Ecto neural progenitor cell (in vitro differentiated cells): ENCODE data around the gene LCN15.
"Not testable (repeated sequence)": the region's sequence is repeated elsewhere in the genome, so short reads cannot be mapped to it uniquely, and the experiment has no call there.

ENCODE experiments used
- DNase-seq: peaks from one replicate; pipeline ENCODE4 v3.0.0-alpha.2; 2018; ENCODE audit warnings: low spot score

Gene LCN15

DNA sequence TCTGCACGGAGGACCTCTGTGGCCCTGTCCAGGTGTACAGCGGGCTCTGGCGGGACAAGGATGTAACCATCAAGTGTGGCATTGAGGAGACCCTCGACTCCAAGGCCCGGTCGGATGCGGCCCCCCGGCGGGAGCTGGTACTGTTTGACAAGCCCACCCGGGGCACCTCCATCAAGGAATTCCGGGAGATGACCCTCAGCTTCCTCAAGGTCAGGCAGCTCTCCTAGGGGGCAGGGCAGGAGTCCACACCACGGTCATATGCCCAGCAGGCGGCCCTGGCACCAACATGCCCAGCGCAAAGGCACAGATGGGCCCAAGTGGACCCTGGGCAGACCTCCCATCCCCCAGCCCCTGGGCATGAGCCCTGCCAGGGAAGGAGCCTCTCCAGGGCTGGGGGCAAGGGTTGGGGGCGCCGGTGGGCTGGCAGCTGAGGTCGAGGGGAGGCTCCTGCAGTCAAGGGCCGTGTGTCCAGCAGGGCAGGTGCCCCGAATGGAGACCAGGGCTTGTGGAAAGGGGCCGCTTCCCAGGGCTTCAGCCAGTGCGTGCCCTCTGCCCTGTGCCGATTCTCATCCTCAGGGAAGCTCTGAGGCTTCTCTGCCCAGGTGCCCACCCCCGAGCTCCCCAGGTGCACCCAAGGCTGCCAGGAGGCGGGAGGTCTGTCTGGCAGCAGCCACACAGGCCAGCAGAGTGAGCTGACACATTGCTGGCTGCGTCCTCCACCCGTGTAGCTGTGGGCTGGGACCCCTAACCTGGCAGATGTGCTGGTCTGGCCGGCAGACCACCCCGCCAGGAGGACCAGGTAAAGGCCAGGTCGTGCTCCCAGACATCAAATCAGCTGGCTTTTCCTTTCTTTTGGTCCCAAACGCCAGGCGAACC, 42.0 kb downstream of the LCN15 start:
- DNase-seq: no peak

DNA sequence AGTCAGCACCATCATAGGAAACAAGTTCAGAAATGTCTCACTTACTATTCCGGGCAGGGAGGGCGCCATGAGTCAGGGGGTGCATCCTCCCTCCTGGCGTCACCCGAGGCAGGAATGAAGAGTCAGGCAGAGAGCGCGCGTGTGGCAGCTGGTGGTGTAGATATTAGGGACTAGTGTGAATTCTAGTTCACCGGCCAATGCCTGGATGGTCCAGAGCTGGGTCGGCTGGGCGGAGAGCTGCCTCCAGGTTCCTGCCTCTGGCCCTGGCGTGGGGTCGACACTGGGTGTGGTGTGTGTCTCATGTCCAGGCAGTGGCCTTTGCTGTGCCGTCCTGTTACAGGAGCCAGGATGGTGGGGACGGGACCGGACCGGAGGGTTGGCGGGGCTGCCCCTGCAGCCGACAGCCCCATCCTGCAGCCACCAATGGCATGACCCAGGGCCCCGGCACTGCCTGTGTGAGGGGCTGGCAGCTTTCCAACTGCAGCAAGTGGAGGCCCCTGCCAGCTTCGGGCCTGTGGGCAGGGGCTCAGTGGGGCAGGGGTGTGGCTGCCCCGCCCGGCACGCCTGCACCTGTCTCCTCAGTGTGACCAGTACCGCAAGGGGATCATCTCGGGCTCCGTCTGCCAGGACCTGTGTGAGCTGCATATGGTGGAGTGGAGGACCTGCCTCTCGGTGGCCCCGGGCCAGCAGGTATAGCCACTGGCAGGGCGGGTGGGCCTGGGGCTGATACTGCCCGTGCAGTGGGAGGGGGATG, 42.8 kb downstream of the LCN15 start:
- no peak for DNase-seq

DNA sequence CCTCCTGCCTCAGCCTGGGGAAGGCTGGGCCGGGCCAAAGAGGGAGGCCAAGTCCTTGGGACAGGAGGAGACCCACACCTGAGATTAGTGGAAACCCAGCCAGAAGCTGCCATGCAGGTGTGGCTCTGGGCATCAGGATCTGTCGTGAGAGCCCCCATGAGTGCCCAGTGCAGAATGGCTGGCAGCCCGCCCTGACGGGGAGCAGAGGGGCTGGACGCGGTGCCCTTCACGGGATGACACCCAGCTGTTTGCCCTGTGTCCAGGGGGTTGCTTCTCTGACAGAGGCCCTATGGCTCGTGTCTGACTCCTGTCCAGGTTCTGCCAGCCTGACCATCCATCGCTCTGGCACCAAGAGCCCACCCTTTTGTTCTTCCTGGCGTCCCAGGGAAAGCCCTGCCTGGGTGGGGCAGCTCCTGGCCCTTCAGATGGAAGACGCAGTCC, 43.4 kb downstream of the LCN15 start:
- DNase-seq: no peak

DNA sequence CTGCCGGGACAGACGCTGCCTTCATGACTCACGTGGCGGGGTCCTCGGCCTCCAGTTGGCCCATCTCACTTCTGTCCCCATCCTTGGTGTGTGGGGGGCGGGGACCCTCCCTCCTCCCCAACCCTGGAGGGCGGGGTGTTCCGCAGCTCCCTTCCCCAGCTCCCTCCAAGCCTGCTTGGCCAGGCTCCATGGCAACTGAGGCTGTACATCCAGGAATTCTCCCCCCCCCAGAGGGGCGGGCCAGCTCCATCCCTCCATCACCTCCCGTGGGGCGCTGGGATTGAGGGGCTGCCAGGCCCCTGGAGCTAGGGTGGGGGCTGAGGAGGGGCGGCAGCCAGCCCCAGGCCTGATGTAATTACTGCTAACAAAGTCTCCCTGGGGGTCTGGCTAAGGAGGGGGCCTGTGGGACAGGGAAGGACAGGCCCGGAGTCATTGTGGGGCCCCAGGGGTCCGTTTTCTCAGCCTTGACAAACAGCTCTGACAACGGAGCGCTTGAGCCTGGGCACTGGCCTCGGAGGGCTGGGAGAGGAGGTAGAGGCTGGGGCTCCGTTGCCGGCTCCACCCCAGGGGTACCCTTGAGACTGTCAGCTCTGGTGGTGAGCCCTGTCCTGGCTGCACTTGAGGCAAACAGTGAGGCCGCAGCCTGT, 43.9 kb downstream of the LCN15 start:
- DNase-seq: peak; percentile 87

DNA sequence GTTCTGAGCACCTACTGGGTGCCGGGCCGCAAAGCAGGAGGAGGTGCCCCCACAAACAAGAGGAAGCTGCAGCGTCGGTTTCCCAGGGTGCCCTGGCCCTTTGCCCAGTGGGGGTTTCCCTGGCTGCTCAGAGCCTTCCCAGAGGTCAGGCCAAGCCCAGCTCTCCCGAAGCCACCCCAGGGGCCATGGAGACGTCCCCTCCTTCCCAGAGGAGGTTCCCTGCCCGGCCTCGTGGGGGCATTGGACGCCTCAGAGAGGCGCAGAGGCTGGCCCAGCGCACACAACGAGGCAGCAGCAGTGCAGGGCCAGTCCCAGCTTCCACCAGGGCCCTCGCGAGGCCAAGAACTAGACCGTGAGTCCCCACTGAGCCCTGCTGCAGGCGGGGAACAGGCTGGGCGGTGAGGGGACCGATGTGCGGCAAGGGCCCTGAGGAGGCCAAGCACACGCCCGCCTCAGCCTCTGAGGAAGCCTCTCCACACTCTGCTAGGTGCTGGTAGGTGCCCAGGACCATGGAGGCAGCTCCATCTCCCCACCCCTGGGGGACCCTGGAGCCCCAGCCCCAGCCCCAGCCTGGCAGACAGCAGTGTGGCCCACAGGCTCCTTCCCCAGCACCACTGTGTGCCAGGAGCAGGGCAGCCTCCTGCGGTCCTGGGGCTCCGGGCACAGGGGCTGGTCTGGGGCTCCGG, 45.0 kb downstream of the LCN15 start:
- peak; percentile 52 for DNase-seq

DNA sequence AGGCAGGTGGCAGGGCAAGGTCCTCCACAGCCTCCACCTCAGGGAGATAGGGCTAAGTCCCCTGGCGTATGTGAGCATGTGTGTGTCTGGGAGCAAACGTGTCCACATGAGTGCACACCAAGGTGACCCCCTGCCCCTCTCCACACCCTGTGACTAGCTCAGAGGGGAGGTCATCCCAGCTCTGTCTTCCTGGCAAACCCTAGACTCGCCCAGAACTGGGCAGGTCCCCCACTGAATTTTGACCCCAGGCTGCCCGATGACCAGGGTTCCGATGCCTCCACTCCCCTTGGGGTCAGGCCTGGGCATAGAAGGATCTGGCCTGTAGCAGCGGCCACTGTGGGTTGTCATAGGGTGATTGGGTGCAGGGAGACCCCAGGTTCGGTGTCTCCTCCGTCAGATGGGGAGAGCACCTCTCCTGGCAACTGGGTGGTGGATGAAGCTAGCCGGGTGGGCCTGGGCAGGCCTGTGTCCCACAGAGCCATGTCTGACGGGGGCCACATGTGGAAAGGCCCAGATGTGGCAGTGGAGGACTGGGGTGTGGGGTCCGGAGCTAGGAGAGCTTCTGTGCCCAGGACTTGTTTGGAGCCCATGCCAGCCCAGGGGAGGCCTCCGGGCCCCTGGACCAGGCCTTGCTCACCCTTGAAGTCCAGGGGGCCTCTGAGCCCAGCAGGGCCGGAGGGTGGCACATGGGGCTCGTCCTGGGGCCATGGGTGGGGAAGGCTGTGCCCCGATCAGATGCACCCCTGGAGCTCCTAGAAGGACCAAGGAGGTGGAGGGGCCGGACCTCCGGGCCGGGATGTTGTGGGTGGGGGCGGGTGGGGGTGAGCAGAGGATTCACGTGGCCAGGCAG, 45.7 kb downstream of the LCN15 start:
- no peak for DNase-seq

DNA sequence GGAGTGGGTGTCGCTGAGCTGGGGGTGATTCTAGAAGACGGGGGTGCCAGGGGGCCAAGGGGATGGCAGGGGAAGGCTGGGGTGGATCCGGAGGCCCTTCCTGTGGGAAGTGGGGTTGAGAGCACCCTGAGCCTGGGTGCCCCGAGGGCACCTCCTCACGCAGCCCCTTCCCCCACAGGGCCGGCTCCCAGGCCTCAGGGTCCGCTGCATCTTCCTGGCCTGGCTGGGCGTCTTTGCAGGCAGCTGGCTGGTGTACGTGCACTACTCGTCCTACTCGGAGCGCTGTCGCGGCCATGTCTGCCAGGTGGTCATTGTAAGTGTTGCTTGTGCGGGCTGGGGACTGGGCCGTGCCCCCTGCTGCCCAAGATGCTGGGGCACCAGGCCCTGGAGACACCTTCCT, 46.9 kb downstream of the LCN15 start:
- no peak for DNase-seq

DNA sequence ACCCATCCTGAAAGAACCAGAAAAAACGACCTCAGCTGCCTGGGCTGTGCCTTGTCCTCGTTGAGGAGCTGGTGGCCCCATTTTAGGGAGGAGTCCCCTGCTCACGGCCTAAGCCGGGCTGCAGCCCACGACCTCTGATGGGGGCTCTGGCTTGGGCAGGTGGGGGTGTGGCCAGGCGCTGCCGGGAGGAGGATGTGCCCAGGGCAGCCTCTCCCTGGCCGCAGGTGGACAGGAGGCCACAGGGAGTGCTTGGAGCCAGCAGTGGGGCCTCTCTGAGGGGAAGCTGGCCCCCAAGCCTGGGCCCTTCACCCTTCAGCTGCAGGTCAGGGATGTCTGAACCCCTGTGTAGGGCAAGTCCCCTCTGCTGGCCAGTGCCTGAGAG, 49.4 kb downstream of the LCN15 start:
- no peak for DNase-seq

DNA sequence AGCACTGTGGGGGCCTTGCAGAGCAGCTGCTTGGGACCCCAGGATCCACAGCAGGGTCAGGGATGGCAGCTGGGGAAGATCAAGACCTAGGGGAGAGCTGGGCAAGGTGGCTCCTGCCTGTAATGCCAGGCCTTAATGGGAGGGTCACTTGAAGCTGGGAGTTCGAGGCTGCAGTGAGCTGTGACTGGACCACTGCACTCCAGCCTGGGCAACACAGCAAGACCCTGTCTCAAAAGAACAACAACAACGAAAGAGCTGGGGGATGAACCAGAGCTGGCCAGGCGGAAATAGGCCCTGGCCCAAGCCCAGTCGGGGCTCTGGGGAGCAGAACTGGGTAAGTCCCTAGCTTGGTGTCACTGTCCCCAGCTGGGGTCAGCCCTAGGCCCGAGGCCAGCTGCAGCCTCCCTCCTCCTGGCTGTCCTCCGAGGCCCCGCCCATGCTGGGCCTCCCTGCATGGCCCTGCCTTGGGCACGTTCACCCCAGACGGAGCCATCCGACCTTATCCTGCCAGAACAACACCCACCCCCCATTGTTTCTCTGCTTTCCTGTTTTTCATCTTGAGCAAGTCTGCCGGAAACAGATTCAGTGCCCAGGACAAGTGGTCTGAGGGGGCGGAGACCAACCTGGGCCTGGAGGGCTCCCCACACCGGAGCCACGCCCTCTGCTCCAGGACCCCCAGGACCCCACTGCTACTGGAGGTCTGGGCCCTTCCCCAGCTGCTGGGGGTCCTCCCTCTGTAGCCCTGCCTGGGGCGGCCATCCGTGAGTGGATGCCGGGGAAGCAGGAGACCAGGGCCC, 50.0 kb downstream of the LCN15 start:
- no peak for DNase-seq

DNA sequence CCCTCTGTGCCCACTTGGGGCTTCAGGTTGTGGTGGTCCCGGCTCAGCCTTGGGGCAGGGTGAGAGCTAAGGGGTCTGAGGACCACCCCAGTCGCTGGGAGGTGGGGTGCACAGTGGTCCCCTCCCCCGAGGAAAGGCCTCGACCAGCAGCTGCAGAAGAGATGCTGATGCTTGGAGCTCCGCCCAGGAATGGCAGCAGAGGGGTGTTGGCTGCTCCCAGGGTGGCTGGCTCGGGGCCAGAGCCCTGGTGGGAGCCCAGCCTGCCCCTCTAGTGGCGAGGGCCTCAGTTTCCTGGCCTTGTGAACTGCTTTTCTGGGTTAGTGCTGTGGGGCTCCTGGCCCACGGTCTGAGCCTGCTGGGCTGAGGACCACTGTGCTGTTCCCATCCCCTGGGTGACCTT, 50.8 kb downstream of the LCN15 start:
- no peak for DNase-seq

DNA sequence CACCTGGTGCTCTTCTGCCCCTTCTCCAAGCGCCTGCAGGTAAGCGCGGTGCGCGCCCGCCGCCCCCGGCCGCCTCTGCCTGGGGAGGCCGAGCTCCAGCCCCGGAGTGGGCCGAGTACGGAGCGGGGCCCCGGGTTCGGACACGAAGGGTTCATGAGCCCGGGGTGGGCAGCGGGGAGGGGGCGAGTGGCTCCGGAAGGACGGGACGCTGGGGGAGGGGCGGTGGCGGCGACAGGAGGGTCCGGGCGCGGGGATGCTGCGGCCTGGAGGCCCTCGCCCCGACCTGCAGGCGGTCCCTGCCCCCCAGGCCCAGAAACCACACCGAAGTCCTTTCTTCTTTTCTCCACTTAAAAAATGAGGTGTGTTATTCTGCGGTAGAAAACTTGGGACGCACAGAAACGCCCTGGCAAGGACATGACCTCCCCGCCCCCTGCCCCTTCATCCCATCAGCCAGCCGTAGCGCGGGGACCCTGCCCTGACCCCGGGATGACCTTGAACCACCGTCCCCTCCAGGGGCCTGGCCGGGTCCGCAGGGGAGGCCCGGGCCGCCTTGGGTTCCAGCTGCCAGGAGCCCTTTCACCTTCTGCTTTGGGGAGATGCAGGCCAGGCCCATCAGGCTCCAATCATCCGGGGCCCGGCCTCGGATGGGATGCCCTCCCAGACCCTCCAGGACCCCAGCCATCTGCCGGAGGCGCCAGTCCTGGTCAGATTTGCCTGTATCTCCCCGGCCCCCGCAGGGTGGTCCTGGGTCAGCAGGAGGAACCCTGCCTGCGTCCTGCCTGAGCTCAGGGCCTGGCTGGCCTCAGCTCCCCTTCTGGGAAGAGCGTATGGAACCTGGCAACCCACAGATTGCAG, 51.4 kb downstream of the LCN15 start:
- DNase-seq: peak; percentile 72

DNA sequence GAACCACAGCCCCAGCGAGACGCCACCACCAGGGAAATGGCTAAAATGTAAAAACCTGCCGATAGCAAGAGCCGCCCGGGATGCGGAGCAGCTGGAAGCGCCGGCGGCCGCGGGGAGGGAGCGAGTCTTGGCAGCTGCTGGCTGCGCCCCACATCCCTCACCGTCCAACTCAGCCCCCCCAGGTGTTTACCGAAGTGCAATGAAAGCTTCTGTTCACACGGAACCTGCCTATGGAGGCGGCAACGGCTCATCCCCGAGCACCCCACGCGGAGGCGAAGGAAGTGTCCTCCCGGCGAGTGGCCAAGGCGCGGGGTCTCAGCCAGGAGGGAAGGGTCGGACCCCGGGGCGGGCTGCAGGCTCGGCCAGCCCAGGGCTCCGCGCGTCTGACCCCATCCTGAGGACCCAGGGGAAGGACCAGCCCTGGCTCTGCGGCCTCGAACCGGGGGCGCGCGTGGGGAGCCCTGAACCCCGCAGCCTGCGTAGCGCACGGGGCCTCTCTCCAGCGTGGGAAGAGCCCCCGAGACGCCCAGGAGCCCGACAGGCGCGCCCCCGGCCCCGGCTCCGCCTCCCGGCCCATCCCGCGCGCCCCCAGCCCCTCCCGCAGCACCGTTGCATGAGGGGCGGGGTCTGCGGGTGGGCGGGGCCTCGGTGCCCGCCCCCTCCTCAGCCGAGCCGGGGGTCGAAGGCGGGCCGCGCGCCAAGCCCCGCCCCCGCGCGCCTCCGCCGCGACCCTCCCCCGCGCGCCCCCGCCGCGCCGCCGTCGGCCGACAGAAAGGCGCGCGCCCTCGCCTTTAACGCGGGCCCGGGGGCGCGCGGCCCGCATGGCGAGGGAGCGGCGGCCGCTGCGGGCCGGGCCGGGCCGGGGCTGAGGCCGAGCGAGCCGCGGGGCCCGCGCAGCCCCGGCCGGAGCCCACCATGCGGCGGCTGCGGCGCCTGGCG, 52.3 kb downstream of the LCN15 start, which contains the start of gene DIPK1B:
TSS of gene DIPK1B (plus strand) at position 822 of the 939 bp plus-strand sequence. CDS start at position 916, 94 bp downstream.
- peak; percentile 85 for DNase-seq

DNA sequence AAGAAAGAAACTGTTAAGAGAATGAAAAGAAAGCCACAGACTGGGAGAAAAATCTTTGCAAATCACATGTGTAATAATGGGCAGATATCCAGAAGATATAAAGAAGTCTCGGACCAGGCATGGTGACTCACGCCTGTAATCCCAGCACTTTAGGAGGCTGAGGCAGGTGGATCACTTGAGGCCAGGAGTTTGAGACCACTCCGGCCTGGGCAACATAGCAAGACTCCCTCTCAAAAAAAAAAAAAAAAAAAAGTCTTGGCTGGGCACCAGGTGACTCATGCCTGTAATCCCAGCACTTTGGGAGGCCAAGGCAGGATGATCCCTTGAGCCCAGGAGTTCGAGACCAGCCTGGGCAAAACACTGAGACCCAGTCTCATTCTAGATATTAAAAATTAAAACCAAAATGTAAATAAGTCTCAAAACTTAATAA, 53.1 kb downstream of the LCN15 start:
- not testable (repeated sequence) for DNase-seq

DNA sequence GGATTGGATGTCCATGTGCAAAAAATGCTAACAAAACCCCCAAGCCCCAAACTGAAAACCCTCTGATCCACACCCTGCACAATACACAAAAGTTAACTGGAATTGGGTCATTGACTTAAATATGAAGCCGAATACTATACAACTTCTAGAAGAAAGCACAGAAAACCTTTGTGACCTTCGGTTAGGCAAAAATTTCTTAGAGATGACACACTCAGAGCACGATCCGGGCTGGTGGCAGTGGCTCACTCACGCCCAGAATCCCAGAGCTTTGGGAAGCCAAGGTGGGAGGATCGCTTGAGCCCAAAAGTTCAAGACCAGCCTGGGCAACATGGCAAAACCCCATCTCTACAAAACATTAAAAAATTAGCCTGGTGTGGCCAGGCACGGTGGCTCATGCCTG, 53.8 kb downstream of the LCN15 start:
- DNase-seq: no peak
